Measurements from ENCODE around the gene DVL2.

The DVL2 gene

GRCh38 chr17:7239091-7240027 is 5.0 kb upstream of the DVL2 start, which contains the start of gene PHF23:
PHF23 (minus strand) TSS chr17:7239457; CDS start chr17:7239279, 178 bp downstream.
- Histone ChIP-seq H2AFZ (ENCODE audit: low read depth, low read length) (no peak within 1 kb of the TSS), H3K4me1 (ENCODE audit: control insufficient read depth, insufficient read depth, low read depth, low read length) (peaks cover 38% of the 10 kb centered on the region), H2BK5ac (ENCODE audit: low read depth, low read length, poor library complexity, severe bottlenecking) (peak within 1 kb of the TSS; percentile 94), H4K8ac (ENCODE audit: low read length) (peak within 1 kb of the TSS; percentile 86), H3K18ac (ENCODE audit: low read depth in 1 of 2, low read length in 2 of 2) (peak within 1 kb of the TSS; percentile 88 to 94), H2BK12ac (ENCODE audit: low read length in 2 of 2) (peak within 1 kb of the TSS; percentile 15 to 69), H3K36me3 (ENCODE audit: control insufficient read depth in 1 of 2, insufficient read depth in 2 of 2, low read depth in 1 of 2, low read length in 2 of 2) (peaks cover 39 to 51% of the 10 kb centered on the region in 2 experiments), H3K14ac (ENCODE audit: low read length in 2 of 2) (peak within 1 kb of the TSS; percentile 94 to 97), H3K79me1 (replicated peaks; ENCODE audit: low read length, poor library complexity, severe bottlenecking) (peaks cover 11% of the 10 kb centered on the region), H3K4me3 (ENCODE audit: insufficient read depth in 1 of 2, low read depth in 1 of 2, low read length in 2 of 2) (peak within 1 kb of the TSS; percentile 95 to 96), H2BK120ac (ENCODE audit: low read depth, low read length) (peak within 1 kb of the TSS; percentile 99), H3K9me3 (ENCODE audit: control insufficient read depth, low read length) (no peaks in the 10 kb centered on the region), H2BK15ac (ENCODE audit: low read depth, poor library complexity, severe bottlenecking) (peak within 1 kb of the TSS; percentile 83), H3K23ac (ENCODE audit: low read length in 2 of 2) (peak within 1 kb of the TSS; percentile 57 to 97), H3K4ac (ENCODE audit: low read depth in 1 of 2, low read length in 2 of 2) (peak within 1 kb of the TSS; percentile 90 to 97), H2AK5ac (ENCODE audit: low read length, severe bottlenecking) (peak within 1 kb of the TSS; percentile 60), H3K9ac (ENCODE audit: low read length) (peak within 1 kb of the TSS; percentile 99), H3K4me2 (ENCODE audit: low read length, poor library complexity, severe bottlenecking) (peak within 1 kb of the TSS; percentile 82), H3K27ac (ENCODE audit: low read length, poor library complexity, severe bottlenecking) (peak within 1 kb of the TSS; percentile 88), H4K91ac (ENCODE audit: low read length) (peak within 1 kb of the TSS; percentile 92), H3K27me3 (ENCODE audit: control insufficient read depth in 1 of 2, insufficient read depth in 1 of 2, low read length in 2 of 2) (no peaks in the 10 kb centered on the region)
- peak; percentile 100 for DNase-seq
- WGBS: under 1% methylated on average over 60 of the region's 72 CpGs

GRCh38 chr17:7238420-7239090 is 4.2 kb upstream of the DVL2 start:
- peak overlapping the region; percentile 94 for H2BK5ac ChIP-seq (ENCODE audit: low read depth, low read length, poor library complexity, severe bottlenecking)
- peak overlapping the region; percentile 88 for H3K27ac ChIP-seq (ENCODE audit: low read length, poor library complexity, severe bottlenecking)
- H3K4me1 ChIP-seq (ENCODE audit: control insufficient read depth, insufficient read depth, low read depth, low read length): peaks cover 36% of the 10 kb centered on the region
- WGBS: under 1% methylated on average over 31 of the region's 39 CpGs
- H3K9me3 ChIP-seq (ENCODE audit: control insufficient read depth, low read length): no peaks in the 10 kb centered on the region
- H4K91ac ChIP-seq (ENCODE audit: low read length): peak overlapping the region; percentile 92
- H2AK5ac ChIP-seq (ENCODE audit: low read length, severe bottlenecking): peak overlapping the region; percentile 49
- H3K79me1 ChIP-seq (replicated peaks; ENCODE audit: low read length, poor library complexity, severe bottlenecking): peaks cover 8% of the 10 kb centered on the region
- peak overlapping the region; percentile 35 for H3K4me2 ChIP-seq (ENCODE audit: low read length, poor library complexity, severe bottlenecking)
- peak overlapping the region; percentile 99 for H2BK120ac ChIP-seq (ENCODE audit: low read depth, low read length)
- H3K18ac ChIP-seq (ENCODE audit: low read depth in 1 of 2, low read length in 2 of 2): peak overlapping the region; percentile 88 to 94
- H3K4me3 ChIP-seq (ENCODE audit: insufficient read depth in 1 of 2, low read depth in 1 of 2, low read length in 2 of 2): peak overlapping the region; percentile 95 to 96
- peak overlapping the region; percentile 90 to 97 for H3K4ac ChIP-seq (ENCODE audit: low read depth in 1 of 2, low read length in 2 of 2)
- peak overlapping the region; percentile 99 for H3K9ac ChIP-seq (ENCODE audit: low read length)
- no peak overlapping the region for H2AFZ ChIP-seq (ENCODE audit: low read depth, low read length)
- H2BK12ac ChIP-seq (ENCODE audit: low read length in 2 of 2): peak overlapping the region; percentile 15 to 69
- peak overlapping the region; percentile 86 for H4K8ac ChIP-seq (ENCODE audit: low read length)
- peak overlapping the region; percentile 57 to 97 for H3K23ac ChIP-seq (ENCODE audit: low read length in 2 of 2)
- no peaks in the 10 kb centered on the region for H3K27me3 ChIP-seq (ENCODE audit: control insufficient read depth in 1 of 2, insufficient read depth in 1 of 2, low read length in 2 of 2)
- no peak for DNase-seq
- H2BK15ac ChIP-seq (ENCODE audit: low read depth, poor library complexity, severe bottlenecking): no peak overlapping the region
- peak overlapping the region; percentile 94 to 97 for H3K14ac ChIP-seq (ENCODE audit: low read length in 2 of 2)
- peaks cover 34 to 44% of the 10 kb centered on the region in 2 experiments for H3K36me3 ChIP-seq (ENCODE audit: control insufficient read depth in 1 of 2, insufficient read depth in 2 of 2, low read depth in 1 of 2, low read length in 2 of 2)

GRCh38 chr17:7237761-7238419 is 3.6 kb upstream of the DVL2 start:
- H2BK15ac ChIP-seq (ENCODE audit: low read depth, poor library complexity, severe bottlenecking): peak overlapping the region; percentile 33
- H3K27ac ChIP-seq (ENCODE audit: low read length, poor library complexity, severe bottlenecking): peak overlapping the region; percentile 88
- peaks cover 34 to 44% of the 10 kb centered on the region in 2 experiments for H3K36me3 ChIP-seq (ENCODE audit: control insufficient read depth in 1 of 2, insufficient read depth in 2 of 2, low read depth in 1 of 2, low read length in 2 of 2)
- peak overlapping the region; percentile 56 for H3K4me2 ChIP-seq (ENCODE audit: low read length, poor library complexity, severe bottlenecking)
- peak overlapping the region; percentile 99 for H3K9ac ChIP-seq (ENCODE audit: low read length)
- no peaks in the 10 kb centered on the region for H3K27me3 ChIP-seq (ENCODE audit: control insufficient read depth in 1 of 2, insufficient read depth in 1 of 2, low read length in 2 of 2)
- H3K18ac ChIP-seq (ENCODE audit: low read depth in 1 of 2, low read length in 2 of 2): peak overlapping the region; percentile 81 to 99
- peak overlapping the region; percentile 99 for H2BK120ac ChIP-seq (ENCODE audit: low read depth, low read length)
- peak overlapping the region; percentile 85 for H4K8ac ChIP-seq (ENCODE audit: low read length)
- no peak overlapping the region for H2BK12ac ChIP-seq (ENCODE audit: low read length in 2 of 2)
- H2BK5ac ChIP-seq (ENCODE audit: low read depth, low read length, poor library complexity, severe bottlenecking): peak overlapping the region; percentile 91
- no peaks in the 10 kb centered on the region for H3K9me3 ChIP-seq (ENCODE audit: control insufficient read depth, low read length)
- H3K4me1 ChIP-seq (ENCODE audit: control insufficient read depth, insufficient read depth, low read depth, low read length): peaks cover 35% of the 10 kb centered on the region
- peaks cover 6% of the 10 kb centered on the region for H3K79me1 ChIP-seq (replicated peaks; ENCODE audit: low read length, poor library complexity, severe bottlenecking)
- peak overlapping the region; percentile 95 to 96 for H3K4me3 ChIP-seq (ENCODE audit: insufficient read depth in 1 of 2, low read depth in 1 of 2, low read length in 2 of 2)
- under 1% methylated on average over 53 of the region's 73 CpGs for WGBS
- H4K91ac ChIP-seq (ENCODE audit: low read length): peak overlapping the region; percentile 94
- no peak overlapping the region for H2AFZ ChIP-seq (ENCODE audit: low read depth, low read length)
- no peak overlapping the region for H2AK5ac ChIP-seq (ENCODE audit: low read length, severe bottlenecking)
- H3K23ac ChIP-seq (ENCODE audit: low read length in 2 of 2): peak overlapping the region in 1 of 2 experiments; percentile 53
- H3K4ac ChIP-seq (ENCODE audit: low read depth in 1 of 2, low read length in 2 of 2): peak overlapping the region; percentile 85 to 99
- H3K14ac ChIP-seq (ENCODE audit: low read length in 2 of 2): peak overlapping the region in 1 of 2 experiments; percentile 81
- peak; percentile 70 for DNase-seq

All from mesenchymal stem cell (in vitro differentiated cells and primary cell).